Lower leg skin (tissue), 4 donors: ENCODE results near the gene ZIC1. TPM values are rescaled to one million over a fixed set of nuclear protein-coding genes. Genes with fewer than 3 reads are reported as not detected.

Experiments
- DNase-seq, 2 donors: peaks; one replicate each; pipeline ENCODE4 v3.0.0-alpha.2; 2019; ENCODE audit warnings: low spot score in 2 of 2
- H3K4me3 ChIP-seq: fragments of 200-600 bp; sonication (generic); 2 replicates; pipeline ENCODE4 v1.5.1; 2017; ENCODE audit warnings: mild to moderate bottlenecking, low read depth; ENCODE audit not compliant: poor library complexity, severe bottlenecking
- POLR2A ChIP-seq, 2 donors: fragments of 450-650 bp; IDR thresholded peaks; one replicate each; pipeline ENCODE4 v1.6.1; 2016 to 2017; ENCODE audit warnings: antibody characterized with exemption in 2 of 2, mild to moderate bottlenecking in 1 of 2, moderate library complexity in 1 of 2
- WGBS, 2 donors: methylation state at CpG; one replicate each; pipeline ENCODE4 v1.1.5; 2018; 5-methylcytosine and 5-hydroxymethylcytosine counted together
- intact Hi-C: fragments of 100-400 bp; cut with DNase I; formaldehyde crosslinking; loops from one replicate; pipeline ENCODE4 v1.15.0; 2023; ENCODE audit warnings: low total_unique reads
- total RNA-seq, 4 donors: library from RNA; depleted of rRNA; stranded (reverse); fragments of >200 nt; gene quantifications; one replicate each; pipeline ENCODE4 v1.1.0, GENCODE V29; 2016
- TF ChIP-seq, protein P1 (sequence below), 3 donors: fragments of 450-650 bp; IDR thresholded peaks; one replicate each; pipeline ENCODE4 v1.5.1; 2016; ENCODE audit warnings: antibody characterized with exemption in 3 of 3, mild to moderate bottlenecking in 3 of 3, moderate library complexity in 2 of 3

Gene ZIC1
- total RNA-seq, 4 donors from 2014 or later: 0.30 to 2.9 (median 1.1) TPM

DNA sequence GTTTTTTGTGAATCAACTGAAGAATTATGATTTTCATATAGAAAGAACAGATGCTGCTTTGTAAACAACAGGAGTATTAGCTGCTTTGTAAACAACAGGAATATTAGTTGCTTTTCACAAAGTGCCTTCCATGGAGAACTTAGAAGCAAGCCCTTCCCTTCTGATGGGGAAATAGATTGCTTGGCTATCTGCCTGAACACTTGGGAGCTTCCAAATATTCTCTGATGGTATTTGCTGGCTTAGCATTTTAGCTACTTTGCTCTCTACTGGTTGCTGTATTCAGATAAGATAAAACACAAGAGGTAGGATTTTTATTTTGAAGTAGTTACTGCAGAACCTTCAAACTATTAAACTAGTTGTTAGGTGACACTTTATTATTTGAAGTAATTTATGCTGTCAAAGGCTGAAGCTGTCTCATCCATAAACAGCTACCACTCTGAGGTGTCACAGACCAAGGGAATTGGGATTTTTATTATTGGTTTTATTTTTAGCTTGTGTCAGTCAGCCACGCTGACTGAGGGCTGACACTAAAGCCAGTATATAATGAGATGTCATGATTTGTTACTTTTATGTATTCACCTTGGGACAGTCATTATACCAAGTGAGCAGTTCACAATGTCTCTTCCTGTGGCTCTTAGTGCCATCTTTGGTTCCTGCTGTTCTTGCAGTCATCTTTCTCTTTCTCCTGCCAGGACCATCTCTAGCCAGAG lies 50.0 kb downstream of the ZIC1 start:
- intact Hi-C loops: no loop called here
- 64 to 67% methylated on average over 1 of the region's 1 CpG for WGBS, 2 donors
- TF ChIP-seq, protein P1, sequence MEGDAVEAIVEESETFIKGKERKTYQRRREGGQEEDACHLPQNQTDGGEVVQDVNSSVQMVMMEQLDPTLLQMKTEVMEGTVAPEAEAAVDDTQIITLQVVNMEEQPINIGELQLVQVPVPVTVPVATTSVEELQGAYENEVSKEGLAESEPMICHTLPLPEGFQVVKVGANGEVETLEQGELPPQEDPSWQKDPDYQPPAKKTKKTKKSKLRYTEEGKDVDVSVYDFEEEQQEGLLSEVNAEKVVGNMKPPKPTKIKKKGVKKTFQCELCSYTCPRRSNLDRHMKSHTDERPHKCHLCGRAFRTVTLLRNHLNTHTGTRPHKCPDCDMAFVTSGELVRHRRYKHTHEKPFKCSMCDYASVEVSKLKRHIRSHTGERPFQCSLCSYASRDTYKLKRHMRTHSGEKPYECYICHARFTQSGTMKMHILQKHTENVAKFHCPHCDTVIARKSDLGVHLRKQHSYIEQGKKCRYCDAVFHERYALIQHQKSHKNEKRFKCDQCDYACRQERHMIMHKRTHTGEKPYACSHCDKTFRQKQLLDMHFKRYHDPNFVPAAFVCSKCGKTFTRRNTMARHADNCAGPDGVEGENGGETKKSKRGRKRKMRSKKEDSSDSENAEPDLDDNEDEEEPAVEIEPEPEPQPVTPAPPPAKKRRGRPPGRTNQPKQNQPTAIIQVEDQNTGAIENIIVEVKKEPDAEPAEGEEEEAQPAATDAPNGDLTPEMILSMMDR (IDR thresholded peaks at IDR 0.05): no peak
- TF ChIP-seq POLR2A (IDR thresholded peaks at IDR 0.05): no peak
- no peak overlapping the region for H3K4me3 ChIP-seq
- DNase-seq: peak in 1 of 2 donors; percentile 15

DNA sequence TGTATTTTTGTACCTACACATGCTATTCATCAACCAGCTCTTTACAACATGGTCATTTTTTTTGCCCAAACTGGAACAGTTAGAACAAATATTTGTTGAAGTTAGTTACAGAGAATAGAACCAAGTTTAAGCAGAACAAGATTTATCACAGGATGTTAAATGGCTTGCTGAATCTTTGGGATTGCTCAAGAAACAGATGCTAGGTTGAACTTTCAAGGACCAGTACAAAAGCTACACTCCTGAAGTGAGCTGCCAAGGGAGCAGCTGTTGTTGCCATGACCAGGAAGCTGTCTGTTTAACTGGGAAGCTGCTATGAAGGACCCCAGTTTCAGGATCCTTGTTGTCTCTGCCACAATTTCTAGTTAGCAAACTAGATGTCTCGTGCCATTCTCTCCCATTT lies 53.7 kb downstream of the ZIC1 start:
- no peak for DNase-seq
- no peak overlapping the region for H3K4me3 ChIP-seq
- intact Hi-C loops: no loop called here
- TF ChIP-seq, protein P1 (IDR thresholded peaks at IDR 0.05): no peak
- TF ChIP-seq POLR2A (IDR thresholded peaks at IDR 0.05): no peak
- 56 to 81% methylated on average over 1 of the region's 1 CpG for WGBS, 2 donors

Other genes starting within 250 kb of the ZIC1 start
- gene ZIC4, start 2.8 kb upstream of the ZIC1 start, total RNA-seq: under 1 TPM in 2 of 4 donors, not detected in 2; 0.10 TPM